ENCODE measurements around the gene CMIP.

DNA sequence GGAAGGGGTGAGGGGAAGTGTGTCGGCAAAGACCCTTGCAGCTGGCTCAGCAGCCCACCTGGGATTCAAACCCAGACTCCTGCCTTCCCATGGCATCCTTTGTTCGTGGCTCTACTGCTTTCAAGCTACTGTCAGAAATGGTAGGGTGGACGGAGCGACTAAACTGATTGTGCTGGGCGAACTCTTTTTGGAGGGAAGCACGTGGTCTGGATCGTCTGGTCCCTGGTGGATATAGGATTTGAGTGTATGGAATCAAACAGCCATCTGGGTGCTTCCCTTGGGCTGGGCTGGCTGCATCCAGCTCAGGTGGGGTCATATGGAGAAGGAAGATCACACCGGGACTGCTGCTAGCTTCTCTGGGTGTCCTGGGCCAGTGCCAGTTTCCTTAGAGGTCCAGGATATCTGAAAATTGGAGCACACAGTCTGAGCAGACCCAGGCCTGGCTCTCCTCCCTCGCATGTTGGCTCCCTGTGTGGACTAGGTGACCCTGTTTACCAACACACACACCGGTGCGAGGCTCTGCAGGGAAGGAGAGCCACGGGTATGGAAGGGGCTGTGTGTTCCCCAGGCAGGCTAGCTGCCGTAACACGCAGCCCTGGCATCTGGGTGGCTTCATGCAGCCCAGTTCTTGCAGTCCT, 8.6 kb downstream of the CMIP start:
- TF ChIP-seq MXI1 (IDR thresholded peaks at IDR 0.05; ENCODE audit: low read depth, low read length), result no peak
- TF ChIP-seq POLR2AphosphoS5 (IDR thresholded peaks at IDR 0.05; ENCODE audit: low read depth, low read length), result no peak
- TF ChIP-seq TAF1 (IDR thresholded peaks at IDR 0.05; ENCODE audit: borderline replicate concordance, low read depth, low read length), result no peak

Measured in SK-N-SH (cell line).